ENCODE data around the gene ENOX1. TPM values are rescaled to one million over a fixed set of nuclear protein-coding genes. Genes with fewer than 3 reads are reported as not detected.

The ENOX1 gene
- total RNA-seq, 1 experiment from 2014 or later, result 0.95 TPM

DNA sequence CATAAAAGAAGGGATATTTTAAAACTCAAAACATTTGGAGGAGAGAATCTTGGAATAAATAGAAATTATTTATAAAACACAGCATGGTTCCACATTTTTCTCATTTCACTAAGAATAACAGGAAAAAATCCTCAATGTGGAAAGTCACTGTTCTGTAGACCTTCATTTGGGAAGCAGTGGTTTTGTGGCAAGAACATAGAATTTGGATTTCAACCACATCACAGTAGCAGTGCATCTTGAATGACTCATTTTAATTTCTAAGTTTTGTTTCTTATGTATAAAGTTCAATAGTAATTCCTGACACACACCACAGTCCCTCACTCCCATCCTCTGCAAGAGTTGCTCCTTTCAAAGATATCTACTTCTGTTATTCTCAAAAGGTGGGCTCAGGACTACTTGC is 264.0 kb downstream of the ENOX1 start:
- H3K79me2 ChIP-seq (ENCODE audit: low read length), result no peaks in the 10 kb centered on the region
- TF ChIP-seq CTCF (conservative IDR thresholded peaks at IDR 0.05; ENCODE audit: low read depth, low read length) (no peak), EZH2 (IDR thresholded peaks at IDR 0.05; ENCODE audit: low read length, unreplicated experiment) (no peak), EZH2phosphoT487 (IDR thresholded peaks at IDR 0.05; ENCODE audit: borderline replicate concordance, low read length) (no peak)
- BruUV-seq (replicated peaks), result no TSS peak
- CTCF ChIA-PET, result no interaction called here
- no peaks in the 10 kb centered on the region for H3F3A ChIP-seq (ENCODE audit: low read length, unreplicated experiment)
- no peaks in the 10 kb centered on the region for H3K36me3 ChIP-seq (ENCODE audit: low read depth, low read length)
- H3K9ac ChIP-seq (ENCODE audit: low read length), result no peak overlapping the region
- H3K9me2 ChIP-seq (replicated peaks; ENCODE audit: low read length), result no peaks in the 10 kb centered on the region
- H3K27ac ChIP-seq (ENCODE audit: low read length), result no peak overlapping the region
- no peak overlapping the region for H2AFZ ChIP-seq (ENCODE audit: low read length)
- no peaks in the 10 kb centered on the region for H3K27me3 ChIP-seq (ENCODE audit: low read length)
- DNase-seq (no peak), ATAC-seq (peak; percentile 38)
- intact Hi-C loops (cut with micrococcal nuclease), result loop anchor here (10.0 kb wide), 1 partner anchor 88 kb away; no protein-coding TSS in a partner anchor
- H3K4me3 ChIP-seq (ENCODE audit: low read length), result no peak overlapping the region
- H3K4me1 ChIP-seq (ENCODE audit: insufficient read depth, low read length), result no peaks in the 10 kb centered on the region
- no peaks in the 10 kb centered on the region for H4K20me1 ChIP-seq (ENCODE audit: low read length)
- H3K9me3 ChIP-seq (ENCODE audit: low read length), result no peaks in the 10 kb centered on the region
- POLR2A ChIA-PET (ENCODE audit: unreplicated experiment), result no interaction called here
- H3K4me2 ChIP-seq (ENCODE audit: low read length), result no peak overlapping the region

DNA sequence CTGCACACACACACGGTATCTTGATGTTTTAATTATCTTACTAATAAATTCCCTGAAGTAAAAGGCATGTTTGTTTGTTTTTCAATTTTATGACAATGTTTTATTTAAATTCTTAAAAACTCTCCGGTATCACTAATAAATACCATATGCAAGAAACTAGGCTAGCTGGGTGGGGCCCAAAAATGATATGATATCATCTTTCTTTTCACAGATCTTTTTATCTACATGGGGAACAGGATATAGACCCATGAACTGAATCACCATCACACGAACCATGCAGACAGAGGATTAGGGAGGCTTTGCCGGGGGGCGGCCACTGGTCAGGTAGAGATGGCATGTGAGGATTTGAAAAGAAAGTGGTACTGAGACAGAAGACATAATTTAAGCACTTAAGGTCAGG is 266.4 kb downstream of the ENOX1 start:
- ATAC-seq, result no peak
- H3K4me2 ChIP-seq (ENCODE audit: low read length), result no peak overlapping the region
- H3K79me2 ChIP-seq (ENCODE audit: low read length), result no peaks in the 10 kb centered on the region
- H3K4me1 ChIP-seq (ENCODE audit: insufficient read depth, low read length), result no peaks in the 10 kb centered on the region
- intact Hi-C loops (cut with micrococcal nuclease), result loop anchor here (10.0 kb wide), 1 partner anchor 86 kb away; no protein-coding TSS in a partner anchor
- H2AFZ ChIP-seq (ENCODE audit: low read length), result no peak overlapping the region
- POLR2A ChIA-PET (ENCODE audit: unreplicated experiment), result interaction anchor here (0.6 kb wide), 1 partner anchor 27 kb away, joined by 3 read pairs; no protein-coding TSS in a partner anchor
- H3K36me3 ChIP-seq (ENCODE audit: low read depth, low read length), result no peaks in the 10 kb centered on the region
- no peaks in the 10 kb centered on the region for H3K9me2 ChIP-seq (replicated peaks; ENCODE audit: low read length)
- TF ChIP-seq EZH2phosphoT487 (IDR thresholded peaks at IDR 0.05; ENCODE audit: borderline replicate concordance, low read length) (no peak), CTCF (conservative IDR thresholded peaks at IDR 0.05; ENCODE audit: low read depth, low read length) (no peak), EZH2 (IDR thresholded peaks at IDR 0.05; ENCODE audit: low read length, unreplicated experiment) (no peak)
- CTCF ChIA-PET, result no interaction called here
- no peak overlapping the region for H3K4me3 ChIP-seq (ENCODE audit: low read length)
- H3K27ac ChIP-seq (ENCODE audit: low read length), result no peak overlapping the region
- no peaks in the 10 kb centered on the region for H3K9me3 ChIP-seq (ENCODE audit: low read length)
- H3F3A ChIP-seq (ENCODE audit: low read length, unreplicated experiment), result no peaks in the 10 kb centered on the region
- no TSS peak for BruUV-seq (replicated peaks)
- H3K9ac ChIP-seq (ENCODE audit: low read length), result no peak overlapping the region
- no peak for DNase-seq
- no peaks in the 10 kb centered on the region for H3K27me3 ChIP-seq (ENCODE audit: low read length)
- H4K20me1 ChIP-seq (ENCODE audit: low read length), result no peaks in the 10 kb centered on the region

GRCh38 chr13:43518833-43519232 is 267.9 kb downstream of the ENOX1 start:
- no peaks in the 10 kb centered on the region for H3K9me2 ChIP-seq (replicated peaks; ENCODE audit: low read length)
- no peak overlapping the region for H3K27ac ChIP-seq (ENCODE audit: low read length)
- BruUV-seq (replicated peaks), result no TSS peak
- H3K4me1 ChIP-seq (ENCODE audit: insufficient read depth, low read length), result no peaks in the 10 kb centered on the region
- intact Hi-C loops (cut with micrococcal nuclease), result no loop called here
- H2AFZ ChIP-seq (ENCODE audit: low read length), result no peak overlapping the region
- H3K9ac ChIP-seq (ENCODE audit: low read length), result no peak overlapping the region
- H3K4me3 ChIP-seq (ENCODE audit: low read length), result no peak overlapping the region
- no peaks in the 10 kb centered on the region for H3K36me3 ChIP-seq (ENCODE audit: low read depth, low read length)
- TF ChIP-seq EZH2phosphoT487 (IDR thresholded peaks at IDR 0.05; ENCODE audit: borderline replicate concordance, low read length) (no peak), EZH2 (IDR thresholded peaks at IDR 0.05; ENCODE audit: low read length, unreplicated experiment) (no peak), CTCF (conservative IDR thresholded peaks at IDR 0.05; ENCODE audit: low read depth, low read length) (no peak)
- no peaks in the 10 kb centered on the region for H3K9me3 ChIP-seq (ENCODE audit: low read length)
- ATAC-seq (no peak), DNase-seq (no peak)
- no peak overlapping the region for H3K4me2 ChIP-seq (ENCODE audit: low read length)
- no peaks in the 10 kb centered on the region for H3K27me3 ChIP-seq (ENCODE audit: low read length)
- no peaks in the 10 kb centered on the region for H4K20me1 ChIP-seq (ENCODE audit: low read length)
- no peaks in the 10 kb centered on the region for H3F3A ChIP-seq (ENCODE audit: low read length, unreplicated experiment)
- ChIA-PET POLR2A (ENCODE audit: unreplicated experiment) (no interaction called here), CTCF (no interaction called here)
- no peaks in the 10 kb centered on the region for H3K79me2 ChIP-seq (ENCODE audit: low read length)
